ENCODE measurements around the gene ZNF195. TPM values are rescaled to one million over a fixed set of nuclear protein-coding genes. Genes with fewer than 3 reads are reported as not detected.
"Not testable (repeated sequence)": the region's sequence is repeated elsewhere in the genome, so short reads cannot be mapped to it uniquely, and the experiment has no call there.

Gene ZNF195
- total RNA-seq, 1 experiment from 2014 or later = 42.5 TPM

DNA sequence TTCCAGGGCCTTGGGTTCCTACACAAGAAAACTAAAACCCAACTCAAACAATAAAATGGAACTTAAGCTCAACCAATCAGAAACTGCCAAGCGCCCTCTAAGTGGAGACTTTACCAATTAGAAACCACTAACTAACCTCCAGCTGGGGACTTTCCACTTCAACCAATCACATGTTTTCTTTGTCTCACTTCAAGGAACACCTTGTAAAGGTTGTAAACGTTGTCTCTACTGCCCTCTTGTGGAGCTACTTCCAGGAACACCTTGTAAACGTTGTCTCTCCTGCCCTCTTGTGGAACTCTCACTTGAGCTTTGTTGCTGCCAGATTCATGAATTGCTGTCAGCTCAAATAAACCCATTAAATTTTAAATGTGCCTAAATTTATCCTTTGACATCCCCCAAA lies 54.2 kb downstream of the ZNF195 start:
- H3K4me3 Mint-ChIP-seq (ENCODE audit: unreplicated experiment); H3K4me1 Mint-ChIP-seq (ENCODE audit: insufficient read depth, unreplicated experiment); H3K9me3 Mint-ChIP-seq (ENCODE audit: unreplicated experiment); H3K27me3 Mint-ChIP-seq (ENCODE audit: insufficient read depth, unreplicated experiment); H3K27ac Mint-ChIP-seq (ENCODE audit: low read depth, unreplicated experiment); H3K36me3 Mint-ChIP-seq (ENCODE audit: insufficient read depth, unreplicated experiment); intact Hi-C loops (cut with micrococcal nuclease); DNase-seq (ENCODE audit: unreplicated experiment); CTCF ChIA-PET; POLR2A ChIA-PET; BruUV-seq (replicated peaks): not testable (repeated sequence)

Other genes starting within 250 kb of the ZNF195 start
- 85.7 and 115 TPM in 2 replicates for gene OSBPL5, start 213.8 kb downstream of the ZNF195 start, total RNA-seq (2022)
- not detected in 2 replicates for gene MRGPRG, start 160.3 kb downstream of the ZNF195 start, total RNA-seq (2022)
- not detected in 2 replicates for gene MRGPRE, start 146.7 kb downstream of the ZNF195 start, total RNA-seq (2022)

Data from MCF 10A (cell line).